GM19193 (cell line): ENCODE measurements around the gene CEACAM6.

Source experiments
- POLR2A ChIP-seq: IDR thresholded peaks from 4 replicates; pipeline ENCODE4 v1.6.1; 2011; ENCODE audit not compliant: insufficient read depth, insufficient read length; ENCODE audit errors: extremely low read depth

The CEACAM6 gene

GRCh38 chr19:41811036-41811435, 55.7 kb downstream of the CEACAM6 start:
- TF ChIP-seq POLR2A: no peak

DNA sequence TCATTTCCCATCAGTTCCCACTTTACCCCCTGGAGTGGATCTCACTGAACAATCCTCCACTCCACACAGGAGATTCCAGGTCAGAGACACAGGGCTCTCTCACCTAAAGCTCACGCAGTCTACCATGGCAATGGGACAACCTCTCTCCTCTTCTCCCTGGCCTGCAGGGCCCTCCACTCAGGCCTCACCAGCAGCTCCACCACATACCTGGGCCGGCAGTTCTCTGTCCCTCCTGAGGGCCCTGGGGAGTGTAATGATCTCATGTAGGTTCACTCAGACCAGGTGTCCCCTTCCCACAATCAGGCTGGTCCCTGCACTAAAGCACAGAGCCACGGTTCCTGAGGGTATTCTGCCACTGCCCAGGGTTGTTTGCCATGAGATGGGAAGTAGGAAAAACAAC, 56.7 kb downstream of the CEACAM6 start:
- no peak for TF ChIP-seq POLR2A

DNA sequence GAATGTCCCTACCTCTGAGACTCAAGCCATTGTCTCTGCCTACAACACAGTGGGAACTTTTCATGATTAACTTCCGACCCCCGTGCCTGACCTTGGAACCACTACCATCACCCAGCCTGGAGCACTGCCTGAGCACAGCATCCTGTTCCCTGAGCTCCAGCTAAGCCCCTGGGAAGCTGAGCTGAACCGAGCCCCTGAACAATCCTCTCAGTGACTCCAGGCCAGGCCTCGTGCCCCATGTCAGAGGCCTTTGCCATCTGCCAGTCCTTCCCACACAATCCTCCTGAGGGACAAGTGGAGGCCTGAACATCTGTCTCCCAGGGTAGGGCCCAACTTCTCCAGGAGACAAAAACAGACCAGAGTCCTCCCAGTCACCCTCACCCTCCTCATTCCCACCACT, 58.6 kb downstream of the CEACAM6 start:
- TF ChIP-seq POLR2A: no peak

- no peak for TF ChIP-seq POLR2A
These were observed 60.0 kb downstream of the CEACAM6 start for GRCh38 chr19:41815301-41815700.

GRCh38 chr19:41816761-41817160, 61.4 kb downstream of the CEACAM6 start:
- no peak for TF ChIP-seq POLR2A

GRCh38 chr19:41821003-41821735, 65.8 kb downstream of the CEACAM6 start:
- no peak for TF ChIP-seq POLR2A
